ENCODE results near the gene KNDC1. TPM values are rescaled to one million over a fixed set of nuclear protein-coding genes. Genes with fewer than 3 reads are reported as not detected.
A peak's percentile ranks its signal among the peaks of the same experiment; 100 is the strongest.
"Not testable (repeated sequence)": the region's sequence is repeated elsewhere in the genome, so short reads cannot be mapped to it uniquely, and the experiment has no call there.

The KNDC1 gene, protein sequence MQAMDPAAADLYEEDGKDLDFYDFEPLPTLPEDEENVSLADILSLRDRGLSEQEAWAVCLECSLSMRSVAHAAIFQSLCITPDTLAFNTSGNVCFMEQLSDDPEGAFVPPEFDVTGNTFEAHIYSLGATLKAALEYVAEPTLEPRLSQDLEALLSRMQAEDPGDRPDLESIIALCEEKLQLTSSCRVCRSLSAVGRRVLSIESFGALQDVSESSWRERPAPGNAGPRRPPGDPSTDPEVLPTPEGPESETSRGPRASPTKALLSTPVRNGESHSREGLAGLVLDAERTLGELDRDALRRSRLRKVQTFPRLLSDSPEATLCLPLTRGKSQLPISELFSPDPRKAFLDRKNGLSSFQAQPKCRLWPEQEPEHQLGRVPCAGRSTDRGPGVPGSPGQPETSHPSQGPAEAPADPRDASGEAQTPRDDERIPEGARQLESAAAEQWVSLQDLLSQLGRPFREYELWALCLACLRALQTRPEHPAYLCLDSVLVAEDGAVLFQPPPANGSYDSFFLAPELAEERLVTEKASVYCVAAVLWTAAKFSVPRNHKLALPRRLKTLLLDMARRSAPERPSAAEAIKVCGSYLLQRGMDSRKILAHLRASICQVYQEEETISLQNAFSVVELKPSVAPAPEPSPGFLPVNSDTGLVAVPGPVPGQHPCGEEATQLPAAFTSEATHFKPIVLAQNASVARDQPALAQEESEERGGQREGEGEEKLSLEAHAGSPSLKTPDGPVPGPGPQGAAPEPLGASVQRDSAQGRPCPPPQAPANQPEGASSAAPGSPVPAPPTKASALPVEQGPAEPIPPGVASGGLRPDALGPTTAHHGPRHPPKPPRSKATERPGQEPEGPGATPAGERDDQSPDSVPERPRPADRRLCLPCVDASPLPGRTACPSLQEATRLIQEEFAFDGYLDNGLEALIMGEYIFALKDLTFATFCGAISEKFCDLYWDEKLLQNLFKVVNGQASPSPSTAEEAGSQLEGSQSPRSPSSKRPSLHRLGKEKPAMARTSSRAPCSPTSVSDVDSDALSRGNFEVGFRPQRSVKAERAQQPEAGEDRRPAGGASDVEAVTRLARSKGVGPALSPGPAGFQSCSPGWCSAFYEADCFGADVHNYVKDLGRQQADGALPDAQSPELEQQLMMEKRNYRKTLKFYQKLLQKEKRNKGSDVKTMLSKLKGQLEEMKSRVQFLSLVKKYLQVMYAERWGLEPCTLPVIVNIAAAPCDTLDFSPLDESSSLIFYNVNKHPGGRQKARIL (N-terminal part only)
- 8.2 TPM for total RNA-seq

- FAIRE-seq (no peak), DNase-seq (ENCODE audit: low spot score in 2 of 2) (peak; percentile 63 to 66)
Observed at GRCh38 chr10:133159950-133160825, at the start of gene KNDC1. KNDC1 (plus strand) TSS chr10:133160219; CDS start chr10:133160468, 249 bp downstream.

- FAIRE-seq (no peak), DNase-seq (ENCODE audit: low spot score in 2 of 2) (no peak)
Observed at GRCh38 chr10:133110609-133111275, 49.3 kb upstream of the KNDC1 start.

DNA sequence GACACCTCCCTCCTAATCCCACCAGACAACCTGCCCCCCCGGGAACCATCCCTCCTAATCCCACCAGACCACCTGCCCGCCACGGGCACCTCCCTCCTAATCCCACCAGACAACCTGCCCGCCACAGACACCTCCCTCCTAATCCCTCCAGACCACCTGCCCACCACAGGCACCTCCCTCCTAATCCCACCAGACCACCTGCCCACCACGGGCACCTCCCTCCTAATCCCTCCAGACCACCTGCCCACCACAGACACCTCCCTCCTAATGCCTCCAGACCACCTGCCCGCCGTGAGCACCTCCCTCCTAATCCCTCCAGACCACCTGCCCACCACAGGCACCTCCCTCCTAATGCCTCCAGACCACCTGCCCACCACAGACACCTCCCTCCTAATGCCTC lies 48.4 kb upstream of the KNDC1 start:
- not testable (repeated sequence) for DNase-seq (ENCODE audit: low spot score in 2 of 2); FAIRE-seq

GRCh38 chr10:133113146-133113830 lies 46.7 kb upstream of the KNDC1 start:
- no peak for DNase-seq (ENCODE audit: low spot score in 2 of 2)
- no peak for FAIRE-seq

GRCh38 chr10:133113847-133114246 lies 46.2 kb upstream of the KNDC1 start:
- no peak for FAIRE-seq
- no peak for DNase-seq (ENCODE audit: low spot score in 2 of 2)

DNA sequence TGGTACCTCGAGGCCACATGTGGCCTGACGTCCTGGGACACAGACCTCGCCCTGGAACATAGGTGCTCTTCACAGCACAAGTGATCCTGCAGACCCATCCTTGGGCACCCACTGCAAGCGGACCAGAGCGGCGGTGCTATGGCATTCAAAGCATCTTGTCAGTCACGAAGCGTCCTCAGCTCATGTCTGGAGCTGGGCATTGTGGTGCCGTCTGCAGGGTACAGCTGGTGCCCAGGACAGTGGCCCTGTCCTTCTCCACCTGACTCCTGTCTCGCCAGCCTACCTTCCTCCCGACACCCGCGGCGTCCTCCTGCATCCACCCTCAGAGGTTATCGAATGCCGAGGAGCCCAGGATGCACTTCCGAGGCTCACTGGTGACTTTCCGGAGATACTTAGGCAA lies 45.8 kb upstream of the KNDC1 start:
- DNase-seq (ENCODE audit: low spot score in 2 of 2) (no peak), FAIRE-seq (no peak)

- no peak for DNase-seq (ENCODE audit: low spot score in 2 of 2)
- FAIRE-seq = no peak
Observed at GRCh38 chr10:133114726-133115452, 45.1 kb upstream of the KNDC1 start.

- no peak for DNase-seq (ENCODE audit: low spot score in 2 of 2)
- FAIRE-seq = no peak
Observed at GRCh38 chr10:133115453-133115842, 44.6 kb upstream of the KNDC1 start.

- FAIRE-seq (no peak), DNase-seq (ENCODE audit: low spot score in 2 of 2) (no peak)
Observed at GRCh38 chr10:133115976-133116375, 44.0 kb upstream of the KNDC1 start.

DNA sequence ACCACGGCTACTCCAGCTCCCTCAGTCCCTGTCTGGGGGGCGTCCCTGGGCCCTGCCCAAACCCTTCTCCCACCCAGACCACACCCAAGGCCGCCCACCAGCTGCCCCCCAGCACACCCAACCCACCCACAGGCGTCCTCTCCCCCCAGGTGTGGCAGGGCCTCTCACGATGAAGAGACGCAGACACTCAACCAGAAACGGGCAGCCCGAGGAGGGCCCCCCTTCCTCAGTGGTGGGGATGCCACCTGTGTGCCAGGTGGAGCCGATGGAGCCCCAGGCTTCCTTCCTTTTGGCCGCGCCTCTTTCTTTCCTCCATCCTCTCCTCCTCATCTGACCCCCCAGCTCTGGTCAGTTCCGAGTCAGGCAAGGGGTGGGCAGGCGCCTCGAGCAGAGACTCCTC lies 43.6 kb upstream of the KNDC1 start:
- DNase-seq (ENCODE audit: low spot score in 2 of 2) = no peak
- FAIRE-seq = no peak

DNA sequence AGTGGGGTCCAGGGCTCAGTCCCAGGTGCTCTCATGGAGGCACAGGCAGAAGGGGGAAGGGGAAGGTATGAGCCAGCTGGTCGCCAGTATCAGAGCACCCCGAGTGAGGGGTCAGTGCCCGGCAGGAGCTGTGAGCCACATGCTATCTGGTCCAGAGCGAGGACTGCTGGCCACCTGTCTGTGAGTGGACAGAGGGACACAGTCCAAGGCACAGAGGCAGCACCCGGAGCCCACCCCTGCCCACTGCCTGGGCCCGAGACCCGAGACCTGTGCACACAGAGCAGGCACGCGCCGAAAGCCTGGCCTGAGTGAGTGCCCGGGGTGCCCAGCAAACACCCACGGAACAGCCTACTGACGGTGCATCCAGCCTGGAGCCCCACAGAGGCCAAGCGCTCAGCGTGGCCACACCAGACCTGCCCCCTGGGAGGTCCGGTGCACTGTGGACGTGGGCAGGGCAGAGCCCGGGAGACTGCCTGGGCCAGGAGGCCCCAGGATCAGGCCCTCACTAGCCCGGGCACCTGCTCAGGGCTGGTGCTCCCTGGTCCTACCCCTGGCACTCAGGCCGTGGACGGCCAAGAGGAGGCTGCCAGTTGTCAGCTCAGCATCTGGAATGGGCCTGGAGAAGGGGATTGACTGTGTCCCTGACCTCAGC lies 42.9 kb upstream of the KNDC1 start:
- DNase-seq (ENCODE audit: low spot score in 2 of 2) (no peak), FAIRE-seq (no peak)

- DNase-seq (ENCODE audit: low spot score in 2 of 2) (no peak), FAIRE-seq (no peak)
Observed at GRCh38 chr10:133117688-133118071, 42.3 kb upstream of the KNDC1 start.

GRCh38 chr10:133121479-133121878 lies 38.5 kb upstream of the KNDC1 start:
- DNase-seq (ENCODE audit: low spot score in 2 of 2) = no peak

GRCh38 chr10:133122171-133122935 lies 37.7 kb upstream of the KNDC1 start:
- FAIRE-seq (no peak), DNase-seq (ENCODE audit: low spot score in 2 of 2) (no peak)

More at GRCh38 chr10:133121479-133121878, 38.5 kb upstream of the KNDC1 start:
- no peak for FAIRE-seq

- FAIRE-seq = no peak
- no peak for DNase-seq (ENCODE audit: low spot score in 2 of 2)
Observed at GRCh38 chr10:133123050-133123745, 36.8 kb upstream of the KNDC1 start.

DNA sequence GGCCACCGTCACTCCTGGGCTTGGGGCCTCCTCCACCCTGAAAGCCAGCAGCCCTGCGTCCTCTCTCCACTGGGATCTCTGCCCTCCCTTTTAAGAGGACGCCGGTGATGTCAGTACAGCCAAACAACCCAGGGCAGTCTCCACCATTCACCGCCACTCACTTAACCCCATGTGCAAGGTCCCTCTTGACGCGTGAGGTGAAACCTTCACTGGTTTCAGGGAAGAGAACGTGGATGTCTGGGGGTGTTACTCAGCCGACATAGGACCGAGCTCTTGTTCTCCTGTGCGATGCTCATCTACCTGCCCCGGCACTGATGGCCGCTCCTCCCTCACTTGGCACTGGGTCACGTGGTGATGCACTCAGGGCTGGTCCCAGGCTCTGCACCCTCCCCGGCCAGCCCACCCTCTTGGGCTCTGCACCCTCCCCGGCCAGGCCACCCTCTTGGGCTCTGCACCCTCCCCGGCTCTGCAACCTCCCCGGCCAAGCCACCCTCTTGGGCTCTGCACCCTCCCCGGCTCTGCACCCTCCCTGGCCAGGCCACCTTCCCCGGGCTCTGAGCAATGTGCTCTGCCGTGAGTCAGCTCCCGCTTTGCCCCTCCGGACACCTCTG lies 36.2 kb upstream of the KNDC1 start:
- DNase-seq (ENCODE audit: low spot score in 2 of 2) (no peak), FAIRE-seq (no peak)

All from frontal cortex (tissue), 4 donors.